Astrocyte (in vitro differentiated cells and primary cell): ENCODE results near the gene LRRTM1. TPM values are rescaled to one million over a fixed set of nuclear protein-coding genes. Genes with fewer than 3 reads are reported as not detected.

Experiments
- DNase-seq: peaks from one replicate; pipeline ENCODE4 v3.0.0-alpha.2; 2010; ENCODE audit warnings: low read depth
- FAIRE-seq: peaks from 2 replicates; lab custom pipeline; 2011; peaks lifted over from hg19 to GRCh38; lab: Jason Lieb, UNC
- H2AFZ ChIP-seq: 2 replicates; pipeline ENCODE4 v1.6.0; 2012; ENCODE audit warnings: low read depth, low read length, inconsistent platforms
- H3K27ac ChIP-seq: 2 replicates; pipeline ENCODE4 v1.5.1; 2011; ENCODE audit warnings: low read depth, low read length, inconsistent platforms
- H3K27me3 ChIP-seq: 2 replicates; pipeline ENCODE4 v1.6.0; 2011; ENCODE audit warnings: low read length, inconsistent platforms; ENCODE audit not compliant: insufficient read depth
- H3K36me3 ChIP-seq: 2 replicates; pipeline ENCODE4 v1.5.1; 2011; ENCODE audit warnings: low read length, inconsistent platforms; ENCODE audit not compliant: insufficient read depth
- H3K4me1 ChIP-seq: 2 replicates; pipeline ENCODE4 v1.5.1; 2011; ENCODE audit warnings: low read length, inconsistent platforms; ENCODE audit not compliant: insufficient read depth
- H3K4me2 ChIP-seq: 2 replicates; pipeline ENCODE4 v1.6.0; 2012; ENCODE audit warnings: low read length, inconsistent platforms
- H3K4me3 ChIP-seq: 2 replicates; pipeline ENCODE4 v1.5.1; 2011; ENCODE audit warnings: low read depth, mild to moderate bottlenecking, low read length, inconsistent platforms; ENCODE audit not compliant: insufficient read depth
- H3K79me2 ChIP-seq: 2 replicates; pipeline ENCODE4 v1.6.0; 2012; ENCODE audit warnings: mild to moderate bottlenecking, low read length, inconsistent platforms; ENCODE audit not compliant: insufficient read depth
- H3K9ac ChIP-seq: 2 replicates; pipeline ENCODE4 v1.6.0; 2012; ENCODE audit warnings: mild to moderate bottlenecking, low read length, inconsistent platforms
- H3K9me3 ChIP-seq: 2 replicates; pipeline ENCODE4 v1.5.1; 2012; ENCODE audit warnings: low read depth, mild to moderate bottlenecking, low read length, inconsistent platforms; ENCODE audit not compliant: insufficient read depth
- H4K20me1 ChIP-seq: 2 replicates; pipeline ENCODE4 v1.6.0; 2012; ENCODE audit warnings: low read length, inconsistent platforms; ENCODE audit not compliant: insufficient read depth
- H3K27ac Mint-ChIP-seq: one replicate; pipeline ENCODE4 v1.8.0; 2021; ENCODE audit warnings: mild to moderate bottlenecking, mixed read lengths; ENCODE audit not compliant: unreplicated experiment
- H3K27me3 Mint-ChIP-seq: one replicate; pipeline ENCODE4 v1.8.0; 2021; ENCODE audit warnings: low read depth, mixed read lengths; ENCODE audit not compliant: unreplicated experiment
- H3K36me3 Mint-ChIP-seq: one replicate; pipeline ENCODE4 v1.8.0; 2021; ENCODE audit warnings: low read depth, mixed read lengths; ENCODE audit not compliant: unreplicated experiment
- H3K4me1 Mint-ChIP-seq: one replicate; pipeline ENCODE4 v1.8.0; 2021; ENCODE audit warnings: low read depth, mixed read lengths; ENCODE audit not compliant: unreplicated experiment
- H3K4me3 Mint-ChIP-seq: one replicate; pipeline ENCODE4 v1.8.0; 2021; ENCODE audit warnings: mild to moderate bottlenecking, moderate library complexity, mixed read lengths; ENCODE audit not compliant: unreplicated experiment
- H3K9me3 Mint-ChIP-seq: one replicate; pipeline ENCODE4 v1.8.0; 2021; ENCODE audit warnings: mild to moderate bottlenecking, mixed read lengths; ENCODE audit not compliant: unreplicated experiment
- EZH2 ChIP-seq: IDR thresholded peaks from 2 replicates; pipeline ENCODE4 v1.6.1; 2012; ENCODE audit warnings: mild to moderate bottlenecking, low read length, inconsistent platforms; ENCODE audit not compliant: insufficient read depth
- total RNA-seq: library from RNA; stranded (reverse); gene quantifications from 2 replicates; pipeline ENCODE4 v1.2.1, GENCODE V29; 2021
- TF ChIP-seq, protein P1 (sequence below): IDR thresholded peaks from 2 replicates; pipeline ENCODE4 v1.5.1; 2011; ENCODE audit warnings: low read depth, mild to moderate bottlenecking, inconsistent platforms, low read length, moderate library complexity; ENCODE audit not compliant: insufficient read depth

LRRTM1 gene
- total RNA-seq, 1 donor from 2014 or later, result not detected

DNA sequence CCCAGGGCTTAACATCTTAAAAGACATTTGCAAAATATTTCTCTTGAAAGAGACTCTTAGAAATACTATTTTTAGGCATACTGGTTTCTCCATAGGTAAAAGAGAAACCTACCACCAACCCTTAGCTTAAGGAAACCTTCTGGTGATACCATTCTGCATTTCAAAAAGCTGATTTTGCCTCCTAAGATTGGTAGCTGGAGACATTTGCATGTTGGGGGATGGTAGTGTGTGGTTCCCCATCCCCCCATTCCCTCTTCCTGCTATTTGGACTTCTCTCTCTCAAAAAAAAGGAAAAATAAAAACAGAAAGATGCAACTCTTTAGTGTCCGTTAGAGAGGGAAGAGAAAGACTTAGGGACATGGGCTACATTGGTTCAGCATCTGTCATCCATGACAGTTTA, 4.2 kb downstream of the LRRTM1 start:
- Mint-ChIP-seq H3K4me1 (peaks cover 9% of the 10 kb centered on the region), H3K27me3 (peaks cover 58% of the 10 kb centered on the region), H3K36me3 (no peaks in the 10 kb centered on the region), H3K27ac (no peak overlapping the region), H3K9me3 (peaks cover 2% of the 10 kb centered on the region), H3K4me3 (no peak overlapping the region)
- FAIRE-seq, result no peak
- Histone ChIP-seq H2AFZ (no peak overlapping the region), H3K4me2 (no peak overlapping the region), H3K4me3 (no peak overlapping the region), H4K20me1 (no peaks in the 10 kb centered on the region), H3K9me3 (no peaks in the 10 kb centered on the region), H3K27me3 (peaks cover 46% of the 10 kb centered on the region), H3K9ac (no peak overlapping the region), H3K79me2 (no peaks in the 10 kb centered on the region), H3K27ac (no peak overlapping the region), H3K36me3 (no peaks in the 10 kb centered on the region), H3K4me1 (no peaks in the 10 kb centered on the region)
- no peak for TF ChIP-seq EZH2
- no peak for DNase-seq

DNA sequence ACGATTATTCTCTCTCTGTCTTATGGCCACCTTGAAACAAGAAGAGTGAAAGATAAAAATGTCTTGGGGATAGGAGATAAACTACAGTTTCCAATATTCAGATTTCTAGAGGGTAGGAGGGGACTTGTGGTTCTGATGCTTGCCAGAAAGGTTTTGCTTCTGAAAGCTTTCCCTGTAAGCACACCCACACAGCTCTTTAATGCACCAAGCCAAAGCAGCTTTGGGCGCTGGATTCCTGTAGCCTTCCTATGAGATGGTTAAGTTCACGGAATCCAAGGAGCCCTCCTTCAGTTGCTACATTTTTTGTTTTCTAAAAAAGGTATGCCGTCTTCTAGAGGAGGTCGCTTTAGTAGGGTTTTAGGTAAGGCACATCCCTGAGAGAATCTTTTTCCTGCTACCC, 4.9 kb downstream of the LRRTM1 start:
- Histone ChIP-seq H3K27ac (no peak overlapping the region), H3K27me3 (peaks cover 39% of the 10 kb centered on the region), H3K4me2 (no peak overlapping the region), H3K9ac (no peak overlapping the region), H3K9me3 (no peaks in the 10 kb centered on the region), H3K36me3 (no peaks in the 10 kb centered on the region), H4K20me1 (no peaks in the 10 kb centered on the region), H2AFZ (no peak overlapping the region), H3K4me1 (no peaks in the 10 kb centered on the region), H3K79me2 (no peaks in the 10 kb centered on the region), H3K4me3 (no peak overlapping the region)
- DNase-seq (no peak), FAIRE-seq (no peak)
- Mint-ChIP-seq H3K36me3 (no peaks in the 10 kb centered on the region), H3K4me1 (peaks cover 6% of the 10 kb centered on the region), H3K9me3 (peaks cover 2% of the 10 kb centered on the region), H3K4me3 (no peak overlapping the region), H3K27ac (no peak overlapping the region), H3K27me3 (peaks cover 55% of the 10 kb centered on the region)
- TF ChIP-seq EZH2, result no peak
- TF ChIP-seq, protein P1, sequence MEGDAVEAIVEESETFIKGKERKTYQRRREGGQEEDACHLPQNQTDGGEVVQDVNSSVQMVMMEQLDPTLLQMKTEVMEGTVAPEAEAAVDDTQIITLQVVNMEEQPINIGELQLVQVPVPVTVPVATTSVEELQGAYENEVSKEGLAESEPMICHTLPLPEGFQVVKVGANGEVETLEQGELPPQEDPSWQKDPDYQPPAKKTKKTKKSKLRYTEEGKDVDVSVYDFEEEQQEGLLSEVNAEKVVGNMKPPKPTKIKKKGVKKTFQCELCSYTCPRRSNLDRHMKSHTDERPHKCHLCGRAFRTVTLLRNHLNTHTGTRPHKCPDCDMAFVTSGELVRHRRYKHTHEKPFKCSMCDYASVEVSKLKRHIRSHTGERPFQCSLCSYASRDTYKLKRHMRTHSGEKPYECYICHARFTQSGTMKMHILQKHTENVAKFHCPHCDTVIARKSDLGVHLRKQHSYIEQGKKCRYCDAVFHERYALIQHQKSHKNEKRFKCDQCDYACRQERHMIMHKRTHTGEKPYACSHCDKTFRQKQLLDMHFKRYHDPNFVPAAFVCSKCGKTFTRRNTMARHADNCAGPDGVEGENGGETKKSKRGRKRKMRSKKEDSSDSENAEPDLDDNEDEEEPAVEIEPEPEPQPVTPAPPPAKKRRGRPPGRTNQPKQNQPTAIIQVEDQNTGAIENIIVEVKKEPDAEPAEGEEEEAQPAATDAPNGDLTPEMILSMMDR, result no peak

DNA sequence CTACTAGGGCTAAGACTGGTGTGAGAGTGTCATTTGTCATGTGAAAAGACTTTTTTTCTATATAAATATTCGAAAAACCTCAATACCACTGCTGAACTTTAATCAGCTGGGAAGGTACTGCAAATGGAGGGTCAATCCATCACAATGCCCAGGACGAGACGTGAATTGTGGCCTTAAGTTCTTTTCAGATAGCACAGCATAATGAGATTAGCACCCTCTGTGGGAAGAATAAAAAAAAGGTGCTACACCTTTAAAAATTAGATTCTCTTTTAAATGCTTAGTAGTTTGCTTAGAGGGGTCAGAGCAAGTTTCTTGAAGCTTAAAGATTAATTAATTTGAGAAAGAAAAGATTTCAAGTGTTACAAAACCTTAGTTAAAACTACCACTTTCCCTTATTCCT, 5.6 kb downstream of the LRRTM1 start:
- Histone ChIP-seq H3K4me2 (no peak overlapping the region), H3K9ac (no peak overlapping the region), H3K79me2 (no peaks in the 10 kb centered on the region), H3K27ac (no peak overlapping the region), H4K20me1 (no peaks in the 10 kb centered on the region), H2AFZ (no peak overlapping the region), H3K27me3 (peaks cover 36% of the 10 kb centered on the region), H3K4me1 (no peaks in the 10 kb centered on the region), H3K4me3 (no peak overlapping the region), H3K36me3 (no peaks in the 10 kb centered on the region), H3K9me3 (no peaks in the 10 kb centered on the region)
- no peaks in the 10 kb centered on the region for H3K36me3 Mint-ChIP-seq
- FAIRE-seq, result no peak
- TF ChIP-seq, protein P1, result no peak
- no peak for TF ChIP-seq EZH2
- H3K27me3 Mint-ChIP-seq, result peaks cover 57% of the 10 kb centered on the region
- peaks cover 6% of the 10 kb centered on the region for H3K4me1 Mint-ChIP-seq
- no peak overlapping the region for H3K4me3 Mint-ChIP-seq
- H3K27ac Mint-ChIP-seq, result no peak overlapping the region
- peaks cover 2% of the 10 kb centered on the region for H3K9me3 Mint-ChIP-seq
- no peak for DNase-seq
